Calu3 (cell line): ENCODE measurements around the gene RIPPLY1. TPM values are rescaled to one million over a fixed set of nuclear protein-coding genes. Genes with fewer than 3 reads are reported as not detected.

Source experiments
- Bru-seq: library from RNA; stranded (reverse); fragments of 400-500 nt; gene quantifications from one replicate; lab custom pipeline; 2021; lab: Mats Ljungman, UMichigan
- BruChase-seq, 2 experiments: library from RNA; stranded (reverse); fragments of 400-500 nt; gene quantifications; one replicate each; lab custom pipeline; 2021; lab: Mats Ljungman, UMichigan
- BruUV-seq: library from RNA; stranded (reverse); fragments of 400-500 nt; replicated peaks from 2 replicates; lab custom pipeline; 2021; lab: Mats Ljungman, UMichigan
- CTCF ChIA-PET: fragments of 300-600 bp; sonication (Branson Sonifier 250); formaldehyde crosslinking; loops from one replicate; lab custom pipeline; 2022; ENCODE audit warnings: antibody characterized with exemption; lab: Charles Lee
- DNase-seq: peaks from one replicate; pipeline ENCODE4 v3.0.0; 2022
- H3K27ac Mint-ChIP-seq: one replicate; pipeline ENCODE4 v1.8.0; 2022; ENCODE audit warnings: mixed read lengths; ENCODE audit not compliant: unreplicated experiment
- H3K27me3 Mint-ChIP-seq: one replicate; pipeline ENCODE4 v1.8.0; 2022; ENCODE audit warnings: mixed read lengths; ENCODE audit not compliant: unreplicated experiment
- H3K36me3 Mint-ChIP-seq: one replicate; pipeline ENCODE4 v1.8.0; 2022; ENCODE audit warnings: mild to moderate bottlenecking, moderate library complexity, mixed read lengths; ENCODE audit not compliant: insufficient read depth, unreplicated experiment
- H3K4me1 Mint-ChIP-seq: one replicate; pipeline ENCODE4 v1.8.0; 2022; ENCODE audit warnings: mild to moderate bottlenecking, low read depth, mixed read lengths; ENCODE audit not compliant: unreplicated experiment
- H3K4me3 Mint-ChIP-seq: one replicate; pipeline ENCODE4 v1.8.0; 2022; ENCODE audit warnings: mild to moderate bottlenecking, low read depth, moderate library complexity, mixed read lengths; ENCODE audit not compliant: unreplicated experiment
- H3K9me3 Mint-ChIP-seq: one replicate; pipeline ENCODE4 v1.8.0; 2022; ENCODE audit warnings: low read depth, mixed read lengths; ENCODE audit not compliant: unreplicated experiment
- intact Hi-C: fragments of 100-400 bp; cut with micrococcal nuclease; formaldehyde crosslinking; loops from one replicate; pipeline ENCODE4 v1.10.0; 2022; ENCODE audit not compliant: unreplicated experiment
- long read RNA-seq: library from polyadenylated mRNA; stranded (forward); transcript quantifications from one replicate; pipeline ENCODE4 v2.0.0, GENCODE V29; 2022
- total RNA-seq: library from RNA; stranded (reverse); gene quantifications from 2 replicates; pipeline ENCODE4 v1.2.3, GENCODE V29; 2022
- TF ChIP-seq, protein P1 (sequence below): fragments of 200-600 bp; IDR thresholded peaks from one replicate; pipeline ENCODE4 v1.8.0; 2022; ENCODE audit warnings: antibody characterized with exemption; ENCODE audit not compliant: unreplicated experiment

Gene RIPPLY1, protein sequence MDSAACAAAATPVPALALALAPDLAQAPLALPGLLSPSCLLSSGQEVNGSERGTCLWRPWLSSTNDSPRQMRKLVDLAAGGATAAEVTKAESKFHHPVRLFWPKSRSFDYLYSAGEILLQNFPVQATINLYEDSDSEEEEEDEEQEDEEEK
- total RNA-seq: 0.31 TPM in 1 of 2 replicates, not detected in the other
- percentile 14 among the genes with signal in this experiment for Bru-seq, nascent RNA
- percentile 25 among the genes with signal in this experiment for BruChase-seq, experiment 1, labeled RNA remaining after a 6-hour chase
- percentile 18 among the genes with signal in this experiment for BruChase-seq, experiment 2, labeled RNA remaining after a 2-hour chase
- long read RNA-seq: 0 reads

DNA sequence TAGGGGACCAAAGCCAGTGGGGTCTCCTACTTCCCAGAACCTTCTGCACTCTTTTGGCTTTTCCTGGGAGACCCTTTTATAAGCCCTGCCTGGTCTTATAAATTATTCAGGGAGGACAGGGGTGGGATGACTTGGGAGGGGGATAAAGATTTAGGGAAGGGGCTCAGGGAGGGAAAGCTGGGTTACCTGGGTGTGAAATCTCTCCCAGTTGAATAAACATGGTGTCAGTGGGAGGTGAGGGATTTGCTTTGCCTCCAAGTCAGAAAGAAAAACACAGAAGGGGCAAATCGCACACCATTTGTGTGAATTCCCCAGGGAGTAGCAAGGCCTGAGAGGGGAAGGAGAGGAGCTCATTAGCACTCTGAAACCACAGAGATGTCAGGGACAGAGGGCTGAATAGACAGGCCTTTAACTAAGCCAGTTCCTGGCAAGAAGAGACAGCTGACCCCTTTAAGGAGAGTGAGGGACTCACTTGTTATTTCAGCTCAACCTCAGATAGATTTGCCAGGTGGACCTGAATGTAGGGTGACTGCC lies at the start of gene RIPPLY1:
RIPPLY1 (minus strand) TSS at position 51 of the 534 bp plus-strand sequence. CDS start 54 bp downstream, outside the sequence.
- Mint-ChIP-seq H3K9me3 (no peaks in the 10 kb centered on the region), H3K36me3 (no peaks in the 10 kb centered on the region), H3K4me1 (peaks cover 50% of the 10 kb centered on the region), H3K4me3 (no peak within 1 kb of the TSS), H3K27ac (no peak within 1 kb of the TSS), H3K27me3 (no peaks in the 10 kb centered on the region)
- TF ChIP-seq, protein P1, sequence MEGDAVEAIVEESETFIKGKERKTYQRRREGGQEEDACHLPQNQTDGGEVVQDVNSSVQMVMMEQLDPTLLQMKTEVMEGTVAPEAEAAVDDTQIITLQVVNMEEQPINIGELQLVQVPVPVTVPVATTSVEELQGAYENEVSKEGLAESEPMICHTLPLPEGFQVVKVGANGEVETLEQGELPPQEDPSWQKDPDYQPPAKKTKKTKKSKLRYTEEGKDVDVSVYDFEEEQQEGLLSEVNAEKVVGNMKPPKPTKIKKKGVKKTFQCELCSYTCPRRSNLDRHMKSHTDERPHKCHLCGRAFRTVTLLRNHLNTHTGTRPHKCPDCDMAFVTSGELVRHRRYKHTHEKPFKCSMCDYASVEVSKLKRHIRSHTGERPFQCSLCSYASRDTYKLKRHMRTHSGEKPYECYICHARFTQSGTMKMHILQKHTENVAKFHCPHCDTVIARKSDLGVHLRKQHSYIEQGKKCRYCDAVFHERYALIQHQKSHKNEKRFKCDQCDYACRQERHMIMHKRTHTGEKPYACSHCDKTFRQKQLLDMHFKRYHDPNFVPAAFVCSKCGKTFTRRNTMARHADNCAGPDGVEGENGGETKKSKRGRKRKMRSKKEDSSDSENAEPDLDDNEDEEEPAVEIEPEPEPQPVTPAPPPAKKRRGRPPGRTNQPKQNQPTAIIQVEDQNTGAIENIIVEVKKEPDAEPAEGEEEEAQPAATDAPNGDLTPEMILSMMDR: no peak
- CTCF ChIA-PET: no interaction called here
- no TSS peak for BruUV-seq
- no peak for DNase-seq
- intact Hi-C loops: no loop called here

DNA sequence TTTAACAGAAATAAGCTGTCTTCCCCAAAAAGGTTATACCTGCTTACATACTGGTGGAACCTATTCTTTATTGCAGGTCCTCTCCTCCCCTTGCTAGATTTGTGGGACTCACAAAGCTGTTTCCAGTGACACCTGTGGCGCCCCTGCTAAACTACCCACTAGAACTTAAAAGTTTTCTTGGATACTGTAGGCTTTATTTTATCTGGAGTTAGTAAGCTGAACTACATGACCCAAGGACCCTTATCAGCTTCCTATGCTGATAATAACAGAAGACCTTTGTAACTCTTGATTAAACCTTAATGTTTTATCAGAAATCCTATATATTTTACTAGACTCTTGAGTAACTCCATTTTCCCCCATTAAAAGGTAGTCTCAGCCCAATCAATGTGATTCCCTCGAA lies 49.4 kb upstream of the RIPPLY1 start:
- CTCF ChIA-PET: interaction anchor here (0.9 to 1.1 kb wide), 2 partner anchors 54 to 58 kb away, joined by 3 read pairs; no protein-coding TSS in a partner anchor
- DNase-seq: no peak
- intact Hi-C loops: loop anchor here (2.0 kb wide), 1 partner anchor 20 kb away; no protein-coding TSS in a partner anchor
- Mint-ChIP-seq H3K27me3 (no peaks in the 10 kb centered on the region), H3K36me3 (no peaks in the 10 kb centered on the region), H3K27ac (no peak overlapping the region), H3K9me3 (no peaks in the 10 kb centered on the region), H3K4me1 (peaks cover 40% of the 10 kb centered on the region), H3K4me3 (no peak overlapping the region)
- TF ChIP-seq, protein P1: no peak
- no TSS peak for BruUV-seq

DNA sequence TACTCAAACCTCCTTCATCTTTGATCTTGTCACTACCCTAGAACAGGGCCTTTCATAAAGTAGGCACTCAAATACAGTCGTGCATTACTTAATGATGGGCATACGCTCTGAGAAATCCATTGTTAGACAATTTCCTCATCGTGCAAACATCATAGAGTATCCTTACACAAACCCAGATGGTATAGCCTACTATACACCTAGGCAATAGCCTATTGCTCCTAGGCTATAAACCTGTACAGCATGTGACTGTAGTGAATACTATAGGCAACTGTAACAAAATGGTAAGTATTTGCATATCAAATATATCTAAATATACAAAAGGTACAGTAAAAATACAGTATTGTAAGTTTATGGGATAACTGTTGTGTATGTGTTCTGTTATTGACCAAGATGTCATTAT lies 48.9 kb upstream of the RIPPLY1 start:
- CTCF ChIA-PET: interaction anchor here (0.9 to 1.1 kb wide), 2 partner anchors 53 to 58 kb away, joined by 3 read pairs; no protein-coding TSS in a partner anchor
- peaks cover 40% of the 10 kb centered on the region for H3K4me1 Mint-ChIP-seq
- DNase-seq: no peak
- intact Hi-C loops: loop anchor here (2.0 kb wide), 1 partner anchor 19 kb away; no protein-coding TSS in a partner anchor
- no peaks in the 10 kb centered on the region for H3K27me3 Mint-ChIP-seq
- no TSS peak for BruUV-seq
- H3K36me3 Mint-ChIP-seq: no peaks in the 10 kb centered on the region
- H3K4me3 Mint-ChIP-seq: no peak overlapping the region
- no peaks in the 10 kb centered on the region for H3K9me3 Mint-ChIP-seq
- TF ChIP-seq, protein P1: no peak
- no peak overlapping the region for H3K27ac Mint-ChIP-seq

DNA sequence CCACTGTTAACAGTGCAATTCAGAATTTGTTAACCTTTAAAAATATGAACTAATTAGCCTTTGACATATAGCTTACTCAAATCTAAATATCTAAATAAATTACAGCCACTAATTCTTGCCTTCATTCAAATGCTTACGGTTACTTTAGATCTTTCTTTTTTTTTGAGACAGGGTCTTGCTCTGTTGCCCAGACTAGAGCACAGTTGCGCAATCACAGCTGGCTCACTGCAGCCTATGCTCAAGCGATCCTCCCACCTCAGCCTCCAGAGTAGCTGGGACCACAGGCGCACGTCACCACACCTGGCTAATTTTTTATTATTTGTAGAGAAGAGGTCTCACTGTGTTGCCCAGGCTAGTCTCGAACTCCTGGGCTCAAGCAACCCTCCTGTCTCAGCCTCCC lies 48.1 kb upstream of the RIPPLY1 start:
- no peaks in the 10 kb centered on the region for H3K36me3 Mint-ChIP-seq
- intact Hi-C loops: no loop called here
- TF ChIP-seq, protein P1: no peak
- no peak overlapping the region for H3K4me3 Mint-ChIP-seq
- BruUV-seq: no TSS peak
- CTCF ChIA-PET: no interaction called here
- no peaks in the 10 kb centered on the region for H3K9me3 Mint-ChIP-seq
- H3K27me3 Mint-ChIP-seq: no peaks in the 10 kb centered on the region
- DNase-seq: no peak
- H3K27ac Mint-ChIP-seq: no peak overlapping the region
- H3K4me1 Mint-ChIP-seq: peaks cover 40% of the 10 kb centered on the region
